A549 (cell line): ENCODE data around the gene DHDH. TPM values are rescaled to one million over a fixed set of nuclear protein-coding genes. Genes with fewer than 3 reads are reported as not detected.
A peak's percentile ranks its signal among the peaks of the same experiment; 100 is the strongest.

Experiments
- ATAC-seq, 2 experiments: fragments of 200-7000 bp in 1 of 2; fragments of >200 bp in 1 of 2; cut with Nextera tagmentation in 1 of 2; cut with Tn5 transposase in 1 of 2; 3 replicates each; pipeline versions ENCODE4 v1.8.0 to v1.9.1; 2018 to 2020; ENCODE audit warnings: mild to moderate bottlenecking in 1 of 2, moderate library complexity in 1 of 2
- CTCF ChIA-PET: fragments of 300-600 bp; sonication (Branson Sonifier 250); formaldehyde crosslinking; extraction: SDS; loops from one replicate; lab custom pipeline; 2021; ENCODE audit warnings: antibody characterized with exemption, inconsistent platforms; lab: Yijun Ruan, JAX
- POLR2A ChIA-PET: fragments of 350-600 bp; formaldehyde crosslinking; extraction: SDS; loops from one replicate; lab custom pipeline; 2021; ENCODE audit warnings: antibody characterized with exemption, inconsistent platforms; lab: Yijun Ruan, JAX
- DNase-seq, 2 experiments: peaks; one replicate each; pipeline versions ENCODE4 v3.0.0 to v3.0.0-alpha.2; 2011 to 2016; ENCODE audit warnings: low read depth in 1 of 2, low spot score in 1 of 2
- FAIRE-seq: peaks from 2 replicates; lab custom pipeline; 2011; peaks lifted over from hg19 to GRCh38; lab: Jason Lieb, UNC
- H3K27ac ChIP-seq, 2 experiments: fragments of >200 bp; sonication (Bioruptor Twin); formaldehyde crosslinking; 3 replicates each; pipeline ENCODE4 v1.5.1; 2016 to 2017
- H3K4me1 ChIP-seq: fragments of >200 bp; sonication (Bioruptor Twin); formaldehyde crosslinking; 3 replicates; pipeline ENCODE4 v1.6.1; 2016
- H3K4me2 ChIP-seq: fragments of >200 bp; sonication (Bioruptor Twin); formaldehyde crosslinking; 3 replicates; pipeline ENCODE4 v1.6.1; 2016
- H3K4me3 ChIP-seq: fragments of >200 bp; sonication (Bioruptor Twin); formaldehyde crosslinking; 3 replicates; pipeline ENCODE4 v1.5.1; 2016
- H3K9me3 ChIP-seq: fragments of >200 bp; sonication (Bioruptor Twin); formaldehyde crosslinking; 3 replicates; pipeline ENCODE4 v1.6.1; 2016
- BHLHE40 ChIP-seq: IDR thresholded peaks from 2 replicates; pipeline ENCODE4 v1.6.1; 2012; ENCODE audit warnings: low read depth, low read length, inconsistent platforms
- CHD2 ChIP-seq: fragments of 150-350 bp; IDR thresholded peaks from 2 replicates; pipeline ENCODE4 v1.6.1; 2014; ENCODE audit warnings: low read length; ENCODE audit not compliant: partially characterized antibody
- CHD4 ChIP-seq: fragments of 200-600 bp; sonication (generic); IDR thresholded peaks from 2 replicates; pipeline ENCODE4 v1.6.1; 2016; ENCODE audit warnings: antibody characterized with exemption, mild to moderate bottlenecking, borderline replicate concordance
- CTCF ChIP-seq: fragments of >200 bp; sonication (Bioruptor Twin); formaldehyde crosslinking; IDR thresholded peaks from 3 replicates; pipeline ENCODE4 v1.5.1; 2016
- E2F6 ChIP-seq: IDR thresholded peaks from 2 replicates; pipeline ENCODE4 v1.6.1; 2012; ENCODE audit warnings: low read depth, borderline replicate concordance
- ELK1 ChIP-seq: fragments of 150-350 bp; IDR thresholded peaks from 2 replicates; pipeline ENCODE4 v1.6.1; 2014; ENCODE audit warnings: low read depth, mild to moderate bottlenecking, low read length
- FOXS1 ChIP-seq: fragments of 250-450 bp; sonication (Bioruptor Pico); IDR thresholded peaks from 2 replicates; pipeline ENCODE4 v1.5.0; 2020; ENCODE audit warnings: mild to moderate bottlenecking, moderate library complexity
- GATA3 ChIP-seq: IDR thresholded peaks from 2 replicates; pipeline ENCODE4 v1.6.1; 2012; ENCODE audit warnings: borderline replicate concordance
- HMGXB4 ChIP-seq: fragments of 250-450 bp; sonication (Bioruptor Pico); IDR thresholded peaks from 2 replicates; pipeline ENCODE4 v1.5.0; 2021; ENCODE audit warnings: mild to moderate bottlenecking, moderate library complexity, borderline replicate concordance
- KDM5A ChIP-seq: fragments of 200-600 bp; sonication (generic); IDR thresholded peaks from 2 replicates; pipeline ENCODE4 v1.6.1; 2016; ENCODE audit warnings: antibody characterized with exemption, mild to moderate bottlenecking
- MAFK ChIP-seq: fragments of 450-650 bp; IDR thresholded peaks from 2 replicates; pipeline ENCODE4 v1.6.1; 2014; ENCODE audit not compliant: partially characterized antibody
- MAX ChIP-seq: IDR thresholded peaks from 2 replicates; pipeline ENCODE4 v1.6.1; 2012
- MAZ ChIP-seq: fragments of 150-350 bp; IDR thresholded peaks from 2 replicates; pipeline ENCODE4 v1.6.1; 2014; ENCODE audit warnings: antibody characterized with exemption, low read depth, low read length, borderline replicate concordance
- MYC ChIP-seq: IDR thresholded peaks from 2 replicates; pipeline ENCODE4 v1.6.1; 2012; ENCODE audit warnings: mild to moderate bottlenecking, inconsistent platforms, low read length, improper control_type of control experiment, borderline replicate concordance
- NFE2L2 ChIP-seq: fragments of 150-350 bp; conservative IDR thresholded peaks from 2 replicates; pipeline ENCODE4 v1.6.1; 2014; ENCODE audit warnings: low read length
- NPAS2 ChIP-seq: fragments of 250-450 bp; sonication (Bioruptor Pico); IDR thresholded peaks from 2 replicates; pipeline ENCODE4 v1.8.0; 2022; ENCODE audit warnings: mild to moderate bottlenecking, moderate library complexity, borderline replicate concordance
- PBX3 ChIP-seq: IDR thresholded peaks from 2 replicates; pipeline ENCODE4 v1.6.1; 2012
- POLR2A ChIP-seq: IDR thresholded peaks from 2 replicates; pipeline ENCODE4 v1.6.1; 2012; ENCODE audit warnings: mild to moderate bottlenecking, low read length
- POLR2AphosphoS2 ChIP-seq: conservative IDR thresholded peaks from 2 replicates; pipeline ENCODE4 v1.6.1; 2012; ENCODE audit warnings: low read length, improper control_type of control experiment, inconsistent platforms
- RCOR1 ChIP-seq: fragments of 150-350 bp; IDR thresholded peaks from 2 replicates; pipeline ENCODE4 v1.6.1; 2014; ENCODE audit warnings: antibody characterized with exemption, low read length, low read depth
- REST ChIP-seq: fragments of 200-600 bp; sonication (generic); IDR thresholded peaks from 2 replicates; pipeline ENCODE4 v1.6.1; 2016; ENCODE audit warnings: antibody characterized with exemption, mild to moderate bottlenecking, moderate library complexity
- SREBF2 ChIP-seq: fragments of 450-650 bp; IDR thresholded peaks from 2 replicates; pipeline ENCODE4 v1.6.1; 2014; ENCODE audit warnings: mild to moderate bottlenecking, moderate library complexity
- TP53 ChIP-seq: fragments of 250-450 bp; sonication (Bioruptor Pico); IDR thresholded peaks from 2 replicates; pipeline ENCODE4 v1.5.0; 2021; ENCODE audit warnings: mild to moderate bottlenecking, moderate library complexity
- ZC3H11A ChIP-seq: fragments of 450-650 bp; IDR thresholded peaks from 2 replicates; pipeline ENCODE4 v1.6.1; 2014; ENCODE audit warnings: antibody characterized with exemption, mild to moderate bottlenecking
- ZSCAN20 ChIP-seq: fragments of 250-450 bp; sonication (Bioruptor Pico); IDR thresholded peaks from 2 replicates; pipeline ENCODE4 v1.8.0; 2022; ENCODE audit warnings: mild to moderate bottlenecking, moderate library complexity
- WGBS: methylation state at CpG from one replicate; pipeline ENCODE4 v1.1.6; 2017; ENCODE audit errors: missing lambda C conversion rate; 5-methylcytosine and 5-hydroxymethylcytosine counted together
- polyA plus RNA-seq, 4 experiments: library from polyadenylated mRNA; depleted of rRNA in 3 of 4; stranded (reverse); fragments of >200 nt; fragmentation: RNase III in 1 of 4; extraction: RNeasy Plus Mini Kit Qiagen cat#74134 plus additional on column Dnase treatment in 1 of 4; gene quantifications; 2 replicates in 3 of 4; 3 replicates in 1 of 4; pipeline ENCODE4 v1.2.3, GENCODE V29; 2011 to 2017

The DHDH gene
- polyA plus RNA-seq, 2 of the 4 experiments (the other 2 are of a cell fraction): 0.78 to 1.2 TPM

- TF ChIP-seq E2F6: no peak; the same call in 1 of the 2 replicates
- TF ChIP-seq MYC: peak; percentile 87
- no peak for TF ChIP-seq MAFK
- TF ChIP-seq REST: peak; percentile 47; the same call in 1 of the 2 replicates
- TF ChIP-seq GATA3: peak; percentile 33; the same call in 1 of the 2 replicates
- TF ChIP-seq NPAS2 (CRISPR knock-in tag): peak; percentile 97
- peak; percentile 36 for TF ChIP-seq CHD2
- TF ChIP-seq TP53 (CRISPR knock-in tag): peak; percentile 75; the same call in 1 of the 2 replicates
- TF ChIP-seq NFE2L2: no peak
- TF ChIP-seq POLR2A: peak; percentile 67
- peak; percentile 81; the same call in 1 of the 2 replicates for TF ChIP-seq ZSCAN20 (CRISPR knock-in tag)
- TF ChIP-seq KDM5A: peak; percentile 51; the same call in 1 of the 2 replicates
- peak; percentile 91 for TF ChIP-seq MAX
Observed at GRCh38 chr19:48954595-48955307, 21.3 kb downstream of the DHDH start, which contains the start of gene BAX (continued).

- Histone ChIP-seq H3K4me2 (peak overlapping the region; percentile 97), H3K9me3 (no peaks in the 10 kb centered on the region), H3K27ac (peak overlapping the region; percentile 96 to 97), H3K4me3 (peak overlapping the region; percentile 83), H3K4me1 (peaks cover 16% of the 10 kb centered on the region)
- ATAC-seq (peak; percentile 3 to 20; a peak in 1 of 6 replicates), FAIRE-seq (no peak), DNase-seq (no peak)
- WGBS: 52% methylated on average over 16 of the region's 16 CpGs
- ChIA-PET POLR2A (interaction anchor here (1.4 to 6.5 kb wide), 5 partner anchors 9 to 83 kb away, joined by 6 to 47 read pairs (median 13); partner anchors contain the start of genes NUCB1 and PPP1R15A), CTCF (interaction anchor here (0.7 to 2.6 kb wide), 8 partner anchors 15 to 167 kb away, joined by 3 to 15 read pairs (median 6); partner anchors contain the start of gene NUCB1)
- TF ChIP-seq SREBF2 (no peak), MAFK (no peak), ZC3H11A (no peak), CHD4 (no peak), MAZ (no peak), BHLHE40 (no peak), CTCF (no peak), PBX3 (no peak), FOXS1 (CRISPR knock-in tag) (no peak), ELK1 (no peak), POLR2AphosphoS2 (no peak), RCOR1 (no peak), HMGXB4 (no peak)
Observed at GRCh38 chr19:48955308-48955958, 21.9 kb downstream of the DHDH start.
